Neutrophil (primary cell): ENCODE data around the gene SMC6.

Source experiments
- H3K27ac ChIP-seq: fragments of 200-600 bp; sonication (generic); 2 replicates; pipeline ENCODE4 v1.5.1; 2016; ENCODE audit warnings: mild to moderate bottlenecking, moderate library complexity
- H3K27me3 ChIP-seq: fragments of 200-600 bp; sonication (generic); 2 replicates; pipeline ENCODE4 v1.6.0; 2016; ENCODE audit warnings: mild to moderate bottlenecking
- H3K36me3 ChIP-seq: fragments of 200-600 bp; sonication (generic); 2 replicates; pipeline ENCODE4 v1.5.1; 2017
- H3K4me1 ChIP-seq, 2 experiments: fragments of 200-600 bp in 1 of 2; sonication (generic) in 1 of 2; 1 replicate in 1 of 2; 2 replicates in 1 of 2; pipeline versions ENCODE4 v1.5.1 to v1.6.1; 2013 to 2016; ENCODE audit warnings: low read depth in 1 of 2, low read length in 1 of 2, mild to moderate bottlenecking in 1 of 2, moderate library complexity in 1 of 2; ENCODE audit not compliant: control insufficient read depth in 1 of 2, insufficient read depth in 1 of 2
- H3K4me3 ChIP-seq, 2 experiments: fragments of 200-600 bp in 1 of 2; sonication (generic) in 1 of 2; 1 replicate in 1 of 2; 2 replicates in 1 of 2; pipeline ENCODE4 v1.5.1; 2013 to 2016; ENCODE audit warnings: low read depth in 1 of 2, low read length in 1 of 2, mild to moderate bottlenecking in 1 of 2, moderate library complexity in 1 of 2
- H3K9me3 ChIP-seq: fragments of 200-600 bp; sonication (generic); 2 replicates; pipeline ENCODE4 v1.5.1; 2016
- CTCF ChIP-seq: fragments of 200-600 bp; sonication (generic); IDR thresholded peaks from 2 replicates; pipeline ENCODE4 v1.5.1; 2016; ENCODE audit warnings: antibody characterized with exemption

Gene SMC6

GRCh38 chr2:17733599-17733998 lies 20.0 kb downstream of the SMC6 start:
- Histone ChIP-seq H3K4me1 (no peaks in the 10 kb centered on the region), H3K36me3 (peaks cover 60% of the 10 kb centered on the region), H3K4me3 (no peak overlapping the region), H3K9me3 (no peaks in the 10 kb centered on the region), H3K27me3 (no peaks in the 10 kb centered on the region), H3K27ac (no peak overlapping the region)
- TF ChIP-seq CTCF, result no peak

DNA sequence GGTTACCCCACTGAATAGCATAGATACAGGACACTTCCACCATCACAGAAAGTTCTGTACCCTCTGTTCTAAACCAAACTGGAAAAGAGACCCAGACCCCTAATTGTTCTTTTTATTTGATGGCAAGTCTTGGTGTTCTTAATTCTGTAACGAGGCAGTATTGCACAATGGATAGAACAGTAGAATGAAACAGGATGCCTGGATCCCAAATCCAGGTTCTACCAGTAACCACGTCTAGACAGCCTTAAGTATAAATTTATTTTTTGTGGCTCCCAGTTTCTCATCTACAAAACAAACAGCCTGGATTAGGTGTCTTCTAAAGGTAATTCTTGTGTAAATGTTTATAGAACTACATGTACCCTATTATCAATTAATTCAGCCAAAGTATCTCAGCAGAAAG lies 23.7 kb downstream of the SMC6 start:
- H3K27me3 ChIP-seq, result no peaks in the 10 kb centered on the region
- H3K9me3 ChIP-seq, result no peaks in the 10 kb centered on the region
- no peak overlapping the region for H3K27ac ChIP-seq
- no peak overlapping the region for H3K4me3 ChIP-seq
- peaks cover 54% of the 10 kb centered on the region for H3K36me3 ChIP-seq
- TF ChIP-seq CTCF, result no peak
- no peaks in the 10 kb centered on the region for H3K4me1 ChIP-seq

DNA sequence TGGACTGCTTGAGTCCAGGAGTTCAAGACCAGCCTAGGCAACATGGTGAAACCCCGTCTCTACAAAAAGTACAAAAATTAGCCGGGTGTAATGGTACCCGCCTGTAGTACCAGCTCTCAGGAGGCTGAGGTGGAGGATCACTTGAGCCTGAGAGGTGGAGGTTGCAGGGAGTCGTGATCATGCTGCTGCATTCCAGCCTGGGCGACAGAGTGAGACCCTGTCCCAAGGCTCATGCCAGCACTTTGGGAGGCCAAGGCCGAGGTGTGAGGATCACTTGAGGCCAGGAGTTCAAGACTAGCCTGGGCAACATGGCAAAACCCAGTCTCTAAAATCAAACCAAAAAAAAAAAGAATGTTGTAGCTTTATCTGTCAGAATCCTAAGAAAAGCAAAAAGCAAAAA lies 25.4 kb downstream of the SMC6 start:
- Histone ChIP-seq H3K4me3 (no peak overlapping the region), H3K27me3 (no peaks in the 10 kb centered on the region), H3K27ac (no peak overlapping the region), H3K9me3 (no peaks in the 10 kb centered on the region), H3K4me1 (no peaks in the 10 kb centered on the region), H3K36me3 (peaks cover 51% of the 10 kb centered on the region)
- no peak for TF ChIP-seq CTCF

DNA sequence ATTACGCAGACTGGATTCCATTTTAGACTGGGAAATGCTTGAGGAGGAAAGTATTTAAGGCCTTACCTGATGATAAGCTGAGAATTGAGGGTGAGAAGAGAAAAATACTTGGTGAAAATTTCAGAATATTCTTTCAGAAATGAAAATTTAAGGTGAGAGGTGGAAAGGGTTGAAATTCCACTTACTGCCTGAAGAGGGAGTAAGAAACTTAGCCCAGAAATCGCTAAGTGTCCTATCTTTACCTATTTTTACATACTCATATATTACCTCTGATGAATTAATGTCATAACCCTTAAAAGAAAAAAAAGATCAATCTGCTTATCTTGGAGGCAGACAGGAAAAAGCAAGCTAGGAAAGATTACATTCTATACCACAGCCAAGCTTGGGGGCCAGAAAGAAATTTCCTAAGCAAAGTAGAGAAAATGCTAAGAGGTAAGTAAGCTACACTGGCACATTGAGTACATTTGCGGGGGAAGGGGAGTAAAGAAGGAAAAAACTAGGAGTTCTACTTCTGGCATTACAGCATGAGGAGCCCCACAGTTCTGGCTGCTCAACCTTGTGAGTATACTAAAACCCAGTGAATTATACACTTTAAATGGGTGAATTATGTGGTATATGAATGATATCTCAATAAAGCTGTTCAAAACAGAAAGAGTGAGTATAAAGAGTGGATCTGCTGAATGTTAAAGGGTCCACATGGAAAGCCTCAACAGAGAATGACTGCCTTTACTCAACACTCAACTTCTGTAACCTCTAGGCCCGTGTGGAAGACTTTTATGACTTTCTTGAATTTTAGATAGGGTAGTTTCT lies 33.8 kb downstream of the SMC6 start:
- TF ChIP-seq CTCF, result no peak
- no peaks in the 10 kb centered on the region for H3K27me3 ChIP-seq
- no peak overlapping the region for H3K27ac ChIP-seq
- H3K36me3 ChIP-seq, result peaks cover 77% of the 10 kb centered on the region
- H3K4me3 ChIP-seq, result no peak overlapping the region
- no peaks in the 10 kb centered on the region for H3K4me1 ChIP-seq
- no peaks in the 10 kb centered on the region for H3K9me3 ChIP-seq

- Histone ChIP-seq H3K9me3 (no peaks in the 10 kb centered on the region), H3K36me3 (peaks cover 79% of the 10 kb centered on the region), H3K4me3 (no peak overlapping the region), H3K27me3 (no peaks in the 10 kb centered on the region), H3K4me1 (no peaks in the 10 kb centered on the region), H3K27ac (no peak overlapping the region)
- no peak for TF ChIP-seq CTCF
These were observed 34.9 kb downstream of the SMC6 start for GRCh38 chr2:17718689-17719088.
